K562 (cell line): Measurements from ENCODE around the gene TMEM43. TPM values are rescaled to one million over a fixed set of nuclear protein-coding genes. Genes with fewer than 3 reads are reported as not detected.

Source experiments
- EHMT2 ChIP-seq: fragments of 450-650 bp; IDR thresholded peaks from 2 replicates; pipeline ENCODE4 v1.6.1; 2018; ENCODE audit warnings: antibody characterized with exemption
- EP300 ChIP-seq: IDR thresholded peaks from 2 replicates; pipeline ENCODE4 v1.6.1; 2012; ENCODE audit warnings: low read length, improper control_type of control experiment
- ERF ChIP-seq: fragments of 450-650 bp; formaldehyde crosslinking; IDR thresholded peaks from 2 replicates; pipeline ENCODE4 v1.4.0; 2020; ENCODE audit warnings: mild to moderate bottlenecking, mixed read lengths
- GABPB2 ChIP-seq: fragments of 250-450 bp; sonication (Bioruptor Pico); conservative IDR thresholded peaks from 2 replicates; pipeline ENCODE4 v1.5.1; 2021; ENCODE audit warnings: mild to moderate bottlenecking
- HDAC3 ChIP-seq: fragments of 450-650 bp; IDR thresholded peaks from 2 replicates; pipeline ENCODE4 v1.6.1; 2018; ENCODE audit warnings: borderline replicate concordance, mild to moderate bottlenecking, moderate library complexity; ENCODE audit not compliant: partially characterized antibody
- HDAC6 ChIP-seq: IDR thresholded peaks from 2 replicates; pipeline ENCODE4 v1.6.1; 2012; ENCODE audit warnings: low read depth, mild to moderate bottlenecking, control low read depth, inconsistent platforms, low read length, moderate library complexity
- HSF4 ChIP-seq: fragments of 250-450 bp; sonication (Bioruptor Pico); IDR thresholded peaks from 2 replicates; pipeline ENCODE4 v2.1.2; 2022; ENCODE audit warnings: mild to moderate bottlenecking, moderate library complexity, borderline replicate concordance
- PCBP2 ChIP-seq: fragments of 200-400 bp; formaldehyde crosslinking; IDR thresholded peaks from 2 replicates; pipeline ENCODE4 v1.6.1; 2018; ENCODE audit warnings: low read length, low read depth, mild to moderate bottlenecking, moderate library complexity; ENCODE audit not compliant: poor library complexity, severe bottlenecking
- POLR3G ChIP-seq: IDR thresholded peaks from 2 replicates; pipeline ENCODE4 v1.6.1; 2011; ENCODE audit not compliant: insufficient read length, insufficient replicate concordance; ENCODE audit errors: extremely low read depth
- RBM39 ChIP-seq: fragments of 200-400 bp; formaldehyde crosslinking; optimal IDR thresholded peaks from 2 replicates; pipeline ENCODE3; 2018; ENCODE audit warnings: low read depth, low read length
- SMAD2 ChIP-seq: fragments of 150-350 bp; IDR thresholded peaks from 2 replicates; pipeline ENCODE4 v1.6.1; 2014; ENCODE audit warnings: low read depth, mild to moderate bottlenecking, low read length
- SMARCA5 ChIP-seq: fragments of 450-650 bp; IDR thresholded peaks from 2 replicates; pipeline ENCODE4 v1.6.1; 2016
- SRSF1 ChIP-seq: fragments of 200-400 bp; formaldehyde crosslinking; IDR thresholded peaks from 2 replicates; pipeline ENCODE4 v1.6.1; 2017; ENCODE audit warnings: mild to moderate bottlenecking, low read depth, low read length, moderate library complexity
- TFAM ChIP-seq: fragments of 250-450 bp; sonication (Bioruptor Pico); conservative IDR thresholded peaks from 2 replicates; pipeline ENCODE4 v1.5.0; 2021; ENCODE audit warnings: mild to moderate bottlenecking, moderate library complexity
- TRIM28 ChIP-seq: fragments of 450-650 bp; IDR thresholded peaks from 2 replicates; pipeline ENCODE4 v1.6.1; 2017
- ZBTB17 ChIP-seq: fragments of 450-650 bp; formaldehyde crosslinking; IDR thresholded peaks from 2 replicates; pipeline ENCODE4 v1.4.0; 2020; ENCODE audit warnings: mild to moderate bottlenecking
- ZFPM2 ChIP-seq: fragments of 250-450 bp; sonication (Bioruptor Pico); IDR thresholded peaks from 2 replicates; pipeline ENCODE4 v1.5.1; 2022; ENCODE audit warnings: mild to moderate bottlenecking
- ZFX ChIP-seq: sonication (generic); formaldehyde crosslinking; IDR thresholded peaks from 2 replicates; pipeline ENCODE4 v1.8.0; 2022; ENCODE audit warnings: mild to moderate bottlenecking, missing genetic modification reagents, moderate library complexity
- ZNF316 ChIP-seq: fragments of 450-650 bp; IDR thresholded peaks from 2 replicates; pipeline ENCODE4 v1.6.1; 2016
- ZNF79 ChIP-seq: fragments of 250-450 bp; sonication (Bioruptor Pico); IDR thresholded peaks from 2 replicates; pipeline ENCODE4 v1.4.0; 2020; ENCODE audit warnings: low read depth, mild to moderate bottlenecking, moderate library complexity
- polyA plus RNA-seq, 8 experiments: library from polyadenylated mRNA; depleted of rRNA in 4 of 8; stranded (reverse) in 5 of 8; unstranded in 3 of 8; fragments of >200 nt; fragmentation: Nextera tagmentation in 2 of 8; fragmentation: Illumina TruSeq in 1 of 8; extraction: Ambion mirVana in 2 of 8; extraction: Trizol in 1 of 8; gene quantifications; 2 replicates each; pipeline versions ENCODE4 v1.2.1 to v1.2.3, GENCODE V29; 2011 to 2014; ENCODE audit warnings: inconsistent platforms in 1 of 8, missing spikeins in 1 of 8
- total RNA-seq, 7 experiments: library from RNA; depleted of rRNA in 6 of 7; stranded (reverse); fragments of >200 nt in 6 of 7; fragmentation: Illumina TruSeq in 2 of 7; extraction: Trizol in 2 of 7; gene quantifications; 2 replicates each; pipeline versions ENCODE4 v1.2.1 to v1.2.3, GENCODE V29; 2011 to 2021; ENCODE audit warnings: low replicate concordance in 1 of 7
- TF ChIP-seq, protein P1 (sequence below): fragments of 450-650 bp; formaldehyde crosslinking; IDR thresholded peaks from 2 replicates; pipeline ENCODE4 v1.4.0; 2020; ENCODE audit warnings: mild to moderate bottlenecking, moderate library complexity
- TF ChIP-seq, protein P2 (sequence below): fragments of 200-400 bp; formaldehyde crosslinking; IDR thresholded peaks from 2 replicates; pipeline ENCODE4 v1.6.1; 2017; ENCODE audit warnings: mild to moderate bottlenecking, low read depth, low read length, moderate library complexity
- TF ChIP-seq, protein P3 (sequence below): fragments of 450-650 bp; IDR thresholded peaks from one replicate; pipeline ENCODE4 v1.6.1; 2018; ENCODE audit warnings: mild to moderate bottlenecking, moderate library complexity; ENCODE audit not compliant: partially characterized antibody
- TF ChIP-seq, protein P4 (sequence below): fragments of 450-650 bp; formaldehyde crosslinking; IDR thresholded peaks from 2 replicates; pipeline ENCODE4 v1.4.0; 2020; ENCODE audit warnings: mild to moderate bottlenecking, moderate library complexity

The TMEM43 gene
- total and polyA plus RNA-seq, 9 of the 15 experiments (the other 6 are each of a cell fraction or from before 2014, with no cell fraction given), result 16.7 to 46.1 (median 35.7) TPM

DNA sequence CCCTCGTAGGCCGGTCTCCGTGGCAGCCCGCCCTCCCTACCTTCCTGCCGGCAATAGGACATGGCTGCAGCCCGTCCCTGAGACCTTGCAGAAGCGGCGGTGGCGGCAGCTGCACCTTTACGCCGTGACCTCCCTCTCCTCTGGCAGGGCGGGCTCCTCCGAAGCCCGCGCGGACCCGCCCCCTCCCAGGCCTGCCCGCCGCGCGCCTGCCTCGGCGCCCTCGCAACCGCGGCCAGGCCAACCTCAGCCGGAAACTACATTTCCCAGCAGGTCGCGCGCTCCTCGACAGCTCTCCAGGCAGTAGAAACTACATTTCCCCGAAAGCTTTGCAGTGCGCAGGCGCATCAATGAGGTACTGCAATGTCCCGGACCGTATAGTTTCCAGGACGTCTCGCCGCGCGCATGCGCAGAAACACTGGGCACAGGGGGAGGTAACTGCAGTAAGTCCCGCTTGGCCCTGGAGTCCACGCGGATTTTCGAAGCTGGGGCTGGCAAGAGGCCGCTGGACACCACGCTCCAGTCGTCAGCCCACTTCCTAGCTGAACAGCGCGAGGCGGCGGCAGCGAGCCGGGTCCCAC is at the start of gene TMEM43, which contains the start of gene CHCHD4 (continued):
- no peak for TF ChIP-seq TFAM (CRISPR knock-in tag)
- no peak for TF ChIP-seq RBM39
- 0 out of 2 replicates have a peak, but pooled peaks have one; percentile 31 for TF ChIP-seq ZFPM2 (CRISPR knock-in tag)
- no peak for TF ChIP-seq HDAC6
- TF ChIP-seq SMAD2, result no peak
- TF ChIP-seq, protein P1, sequence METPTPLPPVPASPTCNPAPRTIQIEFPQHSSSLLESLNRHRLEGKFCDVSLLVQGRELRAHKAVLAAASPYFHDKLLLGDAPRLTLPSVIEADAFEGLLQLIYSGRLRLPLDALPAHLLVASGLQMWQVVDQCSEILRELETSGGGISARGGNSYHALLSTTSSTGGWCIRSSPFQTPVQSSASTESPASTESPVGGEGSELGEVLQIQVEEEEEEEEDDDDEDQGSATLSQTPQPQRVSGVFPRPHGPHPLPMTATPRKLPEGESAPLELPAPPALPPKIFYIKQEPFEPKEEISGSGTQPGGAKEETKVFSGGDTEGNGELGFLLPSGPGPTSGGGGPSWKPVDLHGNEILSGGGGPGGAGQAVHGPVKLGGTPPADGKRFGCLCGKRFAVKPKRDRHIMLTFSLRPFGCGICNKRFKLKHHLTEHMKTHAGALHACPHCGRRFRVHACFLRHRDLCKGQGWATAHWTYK (CRISPR knock-in tag), result peak; percentile 36; the same call in 1 of the 2 replicates
- TF ChIP-seq SRSF1, result no peak
- TF ChIP-seq EHMT2, result no peak
- TF ChIP-seq POLR3G, result no peak
- TF ChIP-seq SMARCA5, result no peak
- TF ChIP-seq EP300, result peak; percentile 8; the same call in 1 of the 2 replicates
- no peak for TF ChIP-seq PCBP2
- TF ChIP-seq GABPB2 (CRISPR knock-in tag), result no peak
- TF ChIP-seq ZNF316, result peak; percentile 98
- TF ChIP-seq, protein P2, sequence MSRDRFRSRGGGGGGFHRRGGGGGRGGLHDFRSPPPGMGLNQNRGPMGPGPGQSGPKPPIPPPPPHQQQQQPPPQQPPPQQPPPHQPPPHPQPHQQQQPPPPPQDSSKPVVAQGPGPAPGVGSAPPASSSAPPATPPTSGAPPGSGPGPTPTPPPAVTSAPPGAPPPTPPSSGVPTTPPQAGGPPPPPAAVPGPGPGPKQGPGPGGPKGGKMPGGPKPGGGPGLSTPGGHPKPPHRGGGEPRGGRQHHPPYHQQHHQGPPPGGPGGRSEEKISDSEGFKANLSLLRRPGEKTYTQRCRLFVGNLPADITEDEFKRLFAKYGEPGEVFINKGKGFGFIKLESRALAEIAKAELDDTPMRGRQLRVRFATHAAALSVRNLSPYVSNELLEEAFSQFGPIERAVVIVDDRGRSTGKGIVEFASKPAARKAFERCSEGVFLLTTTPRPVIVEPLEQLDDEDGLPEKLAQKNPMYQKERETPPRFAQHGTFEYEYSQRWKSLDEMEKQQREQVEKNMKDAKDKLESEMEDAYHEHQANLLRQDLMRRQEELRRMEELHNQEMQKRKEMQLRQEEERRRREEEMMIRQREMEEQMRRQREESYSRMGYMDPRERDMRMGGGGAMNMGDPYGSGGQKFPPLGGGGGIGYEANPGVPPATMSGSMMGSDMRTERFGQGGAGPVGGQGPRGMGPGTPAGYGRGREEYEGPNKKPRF, result no peak
- TF ChIP-seq HSF4 (CRISPR knock-in tag), result no peak
- TF ChIP-seq, protein P3, sequence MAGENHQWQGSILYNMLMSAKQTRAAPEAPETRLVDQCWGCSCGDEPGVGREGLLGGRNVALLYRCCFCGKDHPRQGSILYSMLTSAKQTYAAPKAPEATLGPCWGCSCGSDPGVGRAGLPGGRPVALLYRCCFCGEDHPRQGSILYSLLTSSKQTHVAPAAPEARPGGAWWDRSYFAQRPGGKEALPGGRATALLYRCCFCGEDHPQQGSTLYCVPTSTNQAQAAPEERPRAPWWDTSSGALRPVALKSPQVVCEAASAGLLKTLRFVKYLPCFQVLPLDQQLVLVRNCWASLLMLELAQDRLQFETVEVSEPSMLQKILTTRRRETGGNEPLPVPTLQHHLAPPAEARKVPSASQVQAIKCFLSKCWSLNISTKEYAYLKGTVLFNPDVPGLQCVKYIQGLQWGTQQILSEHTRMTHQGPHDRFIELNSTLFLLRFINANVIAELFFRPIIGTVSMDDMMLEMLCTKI, result no peak
- TF ChIP-seq, protein P4, sequence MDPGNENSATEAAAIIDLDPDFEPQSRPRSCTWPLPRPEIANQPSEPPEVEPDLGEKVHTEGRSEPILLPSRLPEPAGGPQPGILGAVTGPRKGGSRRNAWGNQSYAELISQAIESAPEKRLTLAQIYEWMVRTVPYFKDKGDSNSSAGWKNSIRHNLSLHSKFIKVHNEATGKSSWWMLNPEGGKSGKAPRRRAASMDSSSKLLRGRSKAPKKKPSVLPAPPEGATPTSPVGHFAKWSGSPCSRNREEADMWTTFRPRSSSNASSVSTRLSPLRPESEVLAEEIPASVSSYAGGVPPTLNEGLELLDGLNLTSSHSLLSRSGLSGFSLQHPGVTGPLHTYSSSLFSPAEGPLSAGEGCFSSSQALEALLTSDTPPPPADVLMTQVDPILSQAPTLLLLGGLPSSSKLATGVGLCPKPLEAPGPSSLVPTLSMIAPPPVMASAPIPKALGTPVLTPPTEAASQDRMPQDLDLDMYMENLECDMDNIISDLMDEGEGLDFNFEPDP (CRISPR knock-in tag), result no peak
- TF ChIP-seq ZFX, result no peak
- 0 out of 2 replicates have a peak, but pooled peaks have one; percentile 50 for TF ChIP-seq ERF (CRISPR knock-in tag)
- TF ChIP-seq HDAC3, result no peak
- peak; percentile 93; the same call in 1 of the 2 replicates for TF ChIP-seq TRIM28
- 0 out of 2 replicates have a peak, but pooled peaks have one; percentile 18 for TF ChIP-seq ZBTB17 (CRISPR knock-in tag)
- no peak for TF ChIP-seq ZNF79
